OCI-M2 (cell line): Measurements from ENCODE around the gene CEP85L.

Experiments
- DNase-seq: peaks from one replicate; lab custom pipeline; 2025; ENCODE audit not compliant: unreplicated experiment; lab: John Stamatoyannopoulos, UW

Gene CEP85L

GRCh38 chr6:118625833-118626232 lies 25.6 kb downstream of the CEP85L start:
- no peak for DNase-seq

- DNase-seq = no peak
Observed at GRCh38 chr6:118621799-118622470, 29.5 kb downstream of the CEP85L start.

- no peak for DNase-seq
Observed at GRCh38 chr6:118620202-118620601, 31.2 kb downstream of the CEP85L start.

GRCh38 chr6:118618676-118619377 lies 32.6 kb downstream of the CEP85L start:
- no peak for DNase-seq

- DNase-seq = no peak
Observed at GRCh38 chr6:118617417-118617816, 34.0 kb downstream of the CEP85L start.

GRCh38 chr6:118611334-118611733 lies 40.1 kb downstream of the CEP85L start:
- DNase-seq = no peak

- no peak for DNase-seq
Observed at GRCh38 chr6:118606858-118607257, 44.5 kb downstream of the CEP85L start.

GRCh38 chr6:118606268-118606667 lies 45.1 kb downstream of the CEP85L start:
- no peak for DNase-seq

- no peak for DNase-seq
Observed at GRCh38 chr6:118603372-118603771, 48.0 kb downstream of the CEP85L start.

GRCh38 chr6:118602300-118602699 lies 49.1 kb downstream of the CEP85L start:
- no peak for DNase-seq

- no peak for DNase-seq
Observed at GRCh38 chr6:118598324-118598723, 53.1 kb downstream of the CEP85L start.

- DNase-seq = no peak
Observed at GRCh38 chr6:118597636-118598035, 53.8 kb downstream of the CEP85L start.

GRCh38 chr6:118596774-118597320 lies 54.5 kb downstream of the CEP85L start:
- no peak for DNase-seq

GRCh38 chr6:118594877-118595276 lies 56.5 kb downstream of the CEP85L start:
- DNase-seq = no peak

GRCh38 chr6:118591897-118592296 lies 59.5 kb downstream of the CEP85L start:
- no peak for DNase-seq

- DNase-seq = no peak
Observed at GRCh38 chr6:118589649-118590365, 61.6 kb downstream of the CEP85L start.

GRCh38 chr6:118589186-118589585 lies 62.2 kb downstream of the CEP85L start:
- no peak for DNase-seq

GRCh38 chr6:118588626-118589025 lies 62.8 kb downstream of the CEP85L start:
- DNase-seq = no peak

GRCh38 chr6:118586746-118587485 lies 64.5 kb downstream of the CEP85L start:
- DNase-seq = no peak

- DNase-seq = no peak
Observed at GRCh38 chr6:118584911-118585310, 66.5 kb downstream of the CEP85L start.

GRCh38 chr6:118581489-118581959 lies 69.9 kb downstream of the CEP85L start:
- DNase-seq = no peak
